ENCODE results near the gene WNT4.

The WNT4 gene

DNA sequence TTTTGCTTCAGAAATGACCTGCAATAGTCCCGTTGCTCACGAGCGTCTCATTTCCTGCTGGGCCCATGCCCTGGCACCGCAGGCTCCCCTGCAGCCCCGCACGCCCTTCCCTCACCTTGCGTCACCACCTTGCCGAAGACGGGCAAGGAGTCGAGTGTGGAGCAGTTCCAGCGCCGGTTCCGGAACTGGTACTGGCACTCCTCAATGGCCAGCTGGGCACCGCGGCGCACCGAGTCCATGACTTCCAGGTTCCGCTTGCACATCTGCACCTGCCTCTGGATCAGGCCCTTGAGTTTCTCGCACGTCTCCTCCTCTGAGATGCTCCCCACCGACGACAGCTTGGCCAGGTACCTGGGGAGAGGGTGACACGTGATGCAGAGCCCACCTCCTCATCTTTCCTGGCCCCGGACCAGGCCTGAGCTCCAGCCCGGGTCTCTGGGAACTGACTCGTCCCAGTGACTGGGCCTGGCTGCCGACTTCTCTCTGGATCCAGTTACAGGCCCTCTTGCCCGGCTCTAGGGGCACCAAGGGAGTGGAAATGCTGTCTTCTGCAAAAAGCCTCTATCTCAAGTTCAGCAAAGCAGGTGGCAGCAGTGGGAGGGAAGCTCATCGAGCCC lies 13.3 kb downstream of the WNT4 start:
- no peak for DNase-seq (ENCODE audit: low spot score)

DNA sequence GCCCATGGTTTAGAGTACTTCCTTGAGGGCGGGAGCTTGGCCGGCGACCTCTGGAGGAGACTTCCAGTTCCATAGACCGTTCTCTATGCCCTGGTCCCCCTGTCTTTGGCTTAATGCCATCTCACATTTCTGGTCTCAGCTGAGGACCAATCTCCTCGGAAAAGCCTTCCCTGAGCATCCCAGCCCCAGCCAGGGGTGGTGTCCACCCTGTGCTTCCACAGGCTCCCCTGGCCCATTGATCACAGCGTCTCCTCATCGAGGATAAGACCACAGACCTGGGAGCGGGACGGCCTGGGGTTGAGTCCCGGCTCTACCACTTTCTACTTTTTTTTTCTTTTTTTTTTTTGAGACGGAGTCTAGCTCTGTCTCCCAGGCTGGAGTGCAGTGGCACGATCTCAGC lies 14.5 kb downstream of the WNT4 start:
- DNase-seq (ENCODE audit: low spot score) = no peak

DNA sequence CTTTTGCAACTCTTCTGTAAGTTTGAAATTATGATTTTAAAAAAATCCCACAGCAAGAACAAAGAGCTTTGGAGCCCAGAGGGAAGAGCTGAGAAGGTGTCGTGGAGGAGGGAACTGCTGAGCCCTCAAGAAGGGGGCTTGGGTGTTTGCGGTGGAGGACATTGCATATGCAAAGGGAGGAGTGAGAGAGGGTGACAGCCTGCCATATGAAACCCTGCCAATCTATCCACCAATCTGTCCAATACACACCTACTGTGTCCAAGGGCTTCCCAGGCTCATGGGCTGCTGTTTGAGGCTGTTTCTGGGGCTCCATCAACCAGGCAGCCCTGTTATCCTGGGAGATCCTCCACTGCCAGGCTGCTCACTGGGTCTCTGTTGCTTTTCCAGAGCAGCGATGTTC lies 15.2 kb downstream of the WNT4 start:
- no peak for DNase-seq (ENCODE audit: low spot score)

DNA sequence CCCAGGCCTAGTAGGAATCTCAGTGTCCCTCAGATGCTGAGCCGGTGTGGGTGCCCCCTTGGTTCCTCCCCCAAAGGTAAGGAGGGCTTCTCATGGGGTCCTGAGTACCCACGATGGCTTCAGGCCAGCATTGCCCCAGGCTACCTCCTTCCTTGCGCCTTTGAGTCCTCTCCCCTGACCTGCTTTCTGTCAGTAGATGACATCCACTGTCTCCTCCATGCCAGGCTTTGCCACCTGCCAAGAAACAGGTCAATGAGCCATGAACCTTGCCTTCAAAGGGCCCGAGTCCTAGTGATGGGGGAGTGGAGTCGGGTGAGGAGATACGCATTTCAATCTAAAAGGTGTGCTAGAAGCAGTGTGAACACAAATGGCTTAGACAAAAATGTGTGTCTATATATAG lies 15.6 kb downstream of the WNT4 start:
- DNase-seq (ENCODE audit: low spot score) = no peak

DNA sequence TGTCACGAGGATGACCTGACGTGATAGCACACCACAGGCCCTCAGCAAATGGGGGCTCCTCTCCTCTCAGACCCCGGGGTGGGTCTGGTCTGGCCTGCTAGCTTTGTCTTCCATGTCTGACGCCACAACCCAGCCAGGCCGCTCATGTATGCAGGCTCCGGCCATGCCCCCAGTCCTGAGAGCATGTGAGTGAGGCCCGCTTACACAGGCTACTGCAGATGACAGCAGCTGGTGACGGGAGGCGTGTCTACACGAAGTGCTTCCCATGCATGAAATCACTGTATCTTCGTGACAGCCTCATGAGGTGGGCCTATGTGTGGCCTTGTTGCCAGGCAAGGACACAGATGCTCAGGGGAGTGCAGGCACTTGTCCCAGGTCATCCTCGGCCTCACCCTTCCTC lies 16.4 kb downstream of the WNT4 start:
- DNase-seq (ENCODE audit: low spot score) = no peak

DNA sequence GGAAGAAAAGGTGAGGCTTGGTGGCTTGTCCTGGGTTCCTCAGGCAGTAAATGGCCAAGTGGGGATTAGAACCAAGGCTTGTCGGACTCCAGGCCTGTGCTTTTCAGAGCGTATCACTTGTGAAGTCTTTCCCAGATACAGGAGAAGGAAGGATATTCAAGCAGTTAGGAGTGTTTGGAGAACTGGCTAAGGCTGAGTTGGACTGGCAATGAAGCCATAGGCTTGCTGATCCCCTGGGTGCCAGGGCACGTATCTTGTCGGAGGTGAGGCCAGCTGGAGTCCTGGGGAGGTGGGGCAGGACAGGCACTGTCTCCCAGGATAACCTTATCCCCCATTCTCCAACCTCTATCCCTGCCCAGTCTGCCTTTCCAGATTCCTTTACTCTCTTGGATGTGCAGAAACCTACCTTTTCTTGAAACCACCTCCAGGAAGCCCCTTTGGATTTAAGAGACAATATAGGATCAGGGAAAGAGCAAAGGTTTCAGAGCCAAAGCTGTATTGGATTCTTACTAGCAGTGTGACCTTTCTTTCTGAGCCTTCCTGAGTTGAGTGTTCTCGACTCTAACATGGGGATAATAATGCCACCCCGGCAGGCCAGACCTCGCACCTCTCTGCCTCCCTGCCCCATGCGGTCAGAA lies 18.2 kb downstream of the WNT4 start:
- DNase-seq (ENCODE audit: low spot score) = no peak

DNA sequence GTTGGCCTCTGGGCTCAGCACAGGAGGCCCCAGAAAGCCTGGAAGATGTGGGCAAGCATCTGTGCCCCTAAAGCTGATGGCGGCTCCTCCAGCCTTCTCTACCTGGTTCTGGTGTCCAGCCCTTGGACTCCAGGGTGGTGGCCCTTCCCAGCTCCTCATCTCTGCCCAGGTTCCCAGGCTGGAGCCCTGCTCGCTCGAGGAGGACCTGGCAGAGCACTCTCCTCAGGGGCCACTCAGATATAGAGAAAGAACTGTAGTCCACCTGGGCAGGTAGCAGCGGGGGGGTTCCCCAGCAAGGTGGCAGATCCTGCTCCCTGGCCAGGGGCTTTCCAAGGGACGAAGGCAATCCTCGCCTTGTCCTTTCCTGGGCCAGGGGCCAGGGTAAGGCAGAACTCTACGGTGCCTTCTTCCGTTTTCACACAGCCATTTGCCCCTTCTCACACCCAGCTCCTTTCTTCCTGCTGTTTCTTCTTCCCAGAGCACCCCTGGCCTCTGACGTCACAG lies 18.9 kb downstream of the WNT4 start:
- no peak for DNase-seq (ENCODE audit: low spot score)

DNA sequence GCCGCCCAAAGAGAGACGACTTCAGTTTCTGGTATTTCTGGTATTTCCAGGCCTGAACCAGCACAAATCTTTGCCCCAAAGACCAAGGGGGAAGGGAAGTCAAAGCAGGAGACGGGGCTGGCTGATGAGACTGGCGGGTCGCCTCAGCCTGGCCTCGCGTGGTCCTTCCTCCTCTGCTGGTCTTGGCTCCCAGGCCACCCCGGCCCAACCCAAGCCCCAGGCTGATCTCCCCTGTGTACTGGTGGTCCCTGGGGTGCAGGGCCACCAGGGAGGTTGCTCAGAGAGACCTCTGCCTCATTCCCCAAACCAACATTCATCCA lies 19.9 kb downstream of the WNT4 start:
- DNase-seq (ENCODE audit: low spot score) = no peak

DNA sequence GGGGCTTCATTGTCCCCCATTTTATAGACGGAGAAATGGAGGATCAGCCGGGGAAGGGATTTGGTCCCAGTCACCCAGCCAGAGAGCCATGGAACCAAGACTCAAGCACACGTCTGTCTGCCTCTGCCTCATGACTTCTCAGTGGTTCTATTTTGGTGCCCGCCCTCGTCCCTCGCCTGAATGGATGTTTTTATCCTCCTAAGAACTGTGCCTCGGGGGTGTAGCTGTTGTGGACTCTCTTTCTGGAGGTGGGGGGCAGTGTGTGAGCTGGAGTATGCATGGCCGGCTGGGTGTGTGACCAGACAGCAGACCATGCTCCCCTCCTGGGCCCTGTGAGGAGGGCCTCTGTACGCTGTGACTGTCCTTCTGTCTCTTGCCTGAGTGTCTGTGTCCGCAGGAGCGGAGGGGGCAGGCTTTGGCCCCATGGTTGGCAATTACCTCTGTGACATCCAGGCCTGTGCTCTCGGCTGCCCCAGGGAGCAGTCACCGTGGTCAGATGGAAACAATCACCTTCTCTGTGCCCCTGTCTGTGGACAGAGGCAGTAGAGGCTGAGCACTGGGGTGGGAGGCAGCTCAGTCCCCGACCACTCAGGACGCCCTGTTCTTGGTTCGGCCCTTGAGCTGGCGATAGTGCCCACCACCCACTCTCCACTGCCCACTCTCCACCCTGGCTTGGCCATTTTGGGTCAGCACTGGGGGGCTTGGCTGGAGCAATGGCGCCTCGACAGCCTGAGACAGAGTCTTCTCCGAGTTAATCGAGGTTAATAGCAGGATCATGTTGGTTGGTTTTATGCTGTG lies 20.4 kb downstream of the WNT4 start:
- no peak for DNase-seq (ENCODE audit: low spot score)

DNA sequence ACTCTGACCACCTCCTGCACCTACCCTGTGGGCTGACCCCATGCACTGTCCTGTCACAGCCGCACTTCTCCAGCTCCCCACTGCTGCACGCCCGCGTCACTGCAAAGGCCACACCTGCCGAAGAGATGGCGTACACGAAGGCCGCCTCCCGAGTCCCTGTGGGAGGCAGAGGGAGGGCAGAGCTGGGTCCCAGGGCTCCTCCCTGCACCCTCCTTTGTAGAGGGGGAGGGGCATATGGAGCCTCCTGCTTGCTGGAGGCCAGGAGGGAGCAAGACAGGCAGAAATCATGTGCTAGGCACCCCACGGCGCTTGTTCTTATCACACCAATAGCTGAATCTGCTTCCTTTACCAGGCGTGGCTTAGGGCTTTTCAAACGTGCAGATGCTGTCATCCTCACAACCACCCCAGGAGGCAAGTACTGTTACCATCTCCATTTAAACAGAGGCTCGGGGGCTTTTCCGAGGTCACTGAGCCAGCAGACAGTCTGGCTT lies 21.4 kb downstream of the WNT4 start:
- DNase-seq (ENCODE audit: low spot score) = no peak

DNA sequence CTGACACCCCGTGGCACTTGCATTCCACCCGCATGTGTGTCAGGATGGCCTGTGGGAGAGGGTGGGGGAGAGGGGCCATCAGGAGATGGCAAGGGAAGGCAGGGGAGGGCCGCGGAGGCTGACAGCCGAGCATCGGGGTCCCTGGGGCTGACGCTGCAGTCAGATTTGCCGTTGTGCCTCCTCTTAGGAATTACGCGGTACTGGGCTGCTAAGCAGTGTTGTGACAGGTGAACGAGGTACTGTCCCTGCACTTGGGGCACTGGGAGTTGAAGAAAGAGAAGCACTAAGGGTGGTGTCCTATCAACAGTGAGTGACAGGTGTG lies 22.5 kb downstream of the WNT4 start:
- DNase-seq (ENCODE audit: low spot score) = no peak

DNA sequence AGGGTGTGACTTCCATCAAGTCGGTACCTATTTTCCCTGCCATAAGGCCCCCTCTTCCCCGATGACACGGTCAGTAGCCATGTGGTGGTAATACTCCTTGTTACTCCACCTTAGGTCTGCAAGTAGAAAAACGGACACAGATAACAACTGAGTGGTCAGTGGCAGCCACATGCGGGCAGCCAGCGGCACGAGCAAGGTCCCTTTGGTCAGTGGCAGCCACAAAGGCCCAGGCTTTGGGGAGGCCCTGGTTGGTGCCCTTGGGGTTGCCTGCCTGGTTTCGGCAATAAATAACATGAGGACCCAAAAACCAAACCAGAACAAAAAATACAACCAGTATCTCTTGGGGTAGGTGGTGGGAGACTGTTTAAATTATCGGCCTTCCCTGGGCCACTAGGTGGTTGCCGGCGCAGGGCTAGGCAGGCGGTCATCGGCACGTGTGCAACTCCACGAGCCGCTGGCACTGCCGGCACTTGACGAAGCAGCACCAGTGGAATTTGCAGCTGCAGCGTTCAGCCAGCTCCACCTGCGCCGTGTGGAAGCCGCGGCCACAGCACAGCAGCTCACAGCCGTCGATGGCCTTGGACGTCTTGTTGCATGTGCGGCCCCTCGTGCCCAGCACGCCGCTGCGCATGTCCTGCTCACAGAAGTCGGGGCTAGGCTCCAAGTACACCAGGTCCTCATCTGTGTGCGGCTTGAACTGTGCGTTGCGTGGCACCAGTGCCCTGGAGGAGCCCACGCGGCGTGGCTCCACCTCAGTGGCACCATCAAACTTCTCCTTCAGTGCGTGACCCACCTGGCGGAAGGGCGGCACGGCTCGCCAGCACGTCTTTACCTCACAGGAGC lies 23.1 kb downstream of the WNT4 start:
- no peak for DNase-seq (ENCODE audit: low spot score)

DNA sequence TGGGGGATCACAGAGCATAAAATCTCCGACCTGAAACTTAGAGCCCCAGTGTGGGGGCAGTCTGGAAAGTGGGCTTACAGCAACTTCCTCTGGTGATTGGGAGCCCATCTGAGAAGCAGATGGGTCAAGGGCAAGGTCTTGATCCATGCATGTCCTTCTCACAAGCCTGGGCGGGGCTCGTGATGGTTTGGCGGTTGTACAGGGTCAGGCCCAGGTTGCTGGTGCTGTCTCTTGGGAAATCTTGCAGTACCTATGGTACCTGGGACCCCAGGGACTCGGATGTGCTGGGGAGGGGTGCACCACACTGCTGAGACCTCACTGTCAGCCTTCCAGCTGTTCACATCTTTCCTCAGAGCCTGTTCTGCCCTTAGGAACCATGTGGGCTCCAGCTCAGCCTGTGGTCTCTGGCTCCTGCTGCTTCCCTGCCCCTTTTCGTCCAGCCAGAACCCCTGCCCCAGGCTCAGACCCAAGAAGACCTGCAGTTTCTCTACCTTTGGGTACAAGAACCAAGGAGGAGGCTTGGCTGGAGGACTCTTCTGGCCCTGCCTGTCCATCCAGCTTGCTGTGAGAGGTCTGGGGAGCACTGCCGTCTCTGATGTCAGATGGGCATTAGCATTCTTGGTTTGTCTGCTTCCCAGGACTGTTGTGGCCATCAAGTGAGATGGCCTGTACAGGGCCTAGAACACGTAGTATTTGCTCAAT lies 24.5 kb downstream of the WNT4 start:
- no peak for DNase-seq (ENCODE audit: low spot score)

DNA sequence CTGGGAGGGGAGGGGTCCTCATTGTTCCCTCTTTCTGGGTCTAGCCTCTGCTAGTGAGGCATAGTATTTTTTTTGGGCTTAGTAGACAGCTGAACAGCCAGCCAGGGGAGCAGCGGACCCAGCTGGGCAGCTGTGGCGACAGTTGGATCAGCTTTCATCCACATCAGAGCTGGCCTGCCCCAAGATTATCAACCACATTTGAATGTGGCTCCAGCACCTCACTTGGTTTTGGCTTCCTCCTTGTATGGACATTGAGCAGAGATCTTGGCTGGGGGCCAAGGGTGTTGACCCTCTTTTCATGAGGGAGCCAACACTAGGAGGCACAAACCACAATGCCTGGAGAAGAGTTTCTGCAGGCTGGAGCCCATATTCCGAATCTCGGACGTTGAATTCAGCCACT lies 25.0 kb downstream of the WNT4 start:
- no peak for DNase-seq (ENCODE audit: low spot score)

DNA sequence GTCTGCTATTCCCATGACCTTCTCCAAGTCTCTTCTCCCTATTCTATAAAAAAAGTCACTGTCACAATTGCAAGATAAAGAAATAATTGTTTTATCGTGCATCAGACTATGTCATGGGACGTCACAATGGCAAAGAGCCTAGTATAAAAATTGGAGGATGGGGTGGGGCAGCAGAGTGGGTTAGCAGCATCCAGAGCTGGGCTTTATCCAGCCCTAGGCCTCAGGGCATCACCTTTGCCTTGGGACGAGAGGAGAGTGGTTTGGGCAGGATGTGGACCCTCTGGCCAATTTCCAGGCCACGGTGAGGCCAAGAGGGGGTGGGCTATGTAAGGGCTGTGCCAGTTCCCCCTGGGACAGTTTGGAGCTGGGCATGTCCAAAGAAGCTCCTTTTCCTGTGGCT lies 25.7 kb downstream of the WNT4 start:
- no peak for DNase-seq (ENCODE audit: low spot score)

DNA sequence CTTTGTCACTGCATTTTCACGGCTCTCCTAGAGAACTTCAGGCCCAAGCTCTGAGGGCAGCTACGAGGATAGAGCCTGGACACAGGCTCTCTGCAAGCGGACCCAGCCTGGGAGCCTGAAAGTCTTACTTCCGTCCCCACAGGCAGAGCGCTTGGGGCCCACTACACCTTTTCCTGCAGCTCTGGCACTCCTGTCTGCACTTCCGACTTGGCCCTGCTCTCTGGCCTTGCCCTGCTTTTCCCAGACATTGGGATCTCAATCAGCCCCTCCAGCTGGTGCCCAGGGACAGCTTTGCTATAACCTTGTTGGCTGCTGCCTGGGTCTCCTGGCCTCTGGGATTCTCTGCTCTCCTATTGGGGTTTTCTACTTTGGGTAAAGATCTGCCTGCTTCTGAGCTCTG lies 27.6 kb downstream of the WNT4 start:
- DNase-seq (ENCODE audit: low spot score) = no peak

DNA sequence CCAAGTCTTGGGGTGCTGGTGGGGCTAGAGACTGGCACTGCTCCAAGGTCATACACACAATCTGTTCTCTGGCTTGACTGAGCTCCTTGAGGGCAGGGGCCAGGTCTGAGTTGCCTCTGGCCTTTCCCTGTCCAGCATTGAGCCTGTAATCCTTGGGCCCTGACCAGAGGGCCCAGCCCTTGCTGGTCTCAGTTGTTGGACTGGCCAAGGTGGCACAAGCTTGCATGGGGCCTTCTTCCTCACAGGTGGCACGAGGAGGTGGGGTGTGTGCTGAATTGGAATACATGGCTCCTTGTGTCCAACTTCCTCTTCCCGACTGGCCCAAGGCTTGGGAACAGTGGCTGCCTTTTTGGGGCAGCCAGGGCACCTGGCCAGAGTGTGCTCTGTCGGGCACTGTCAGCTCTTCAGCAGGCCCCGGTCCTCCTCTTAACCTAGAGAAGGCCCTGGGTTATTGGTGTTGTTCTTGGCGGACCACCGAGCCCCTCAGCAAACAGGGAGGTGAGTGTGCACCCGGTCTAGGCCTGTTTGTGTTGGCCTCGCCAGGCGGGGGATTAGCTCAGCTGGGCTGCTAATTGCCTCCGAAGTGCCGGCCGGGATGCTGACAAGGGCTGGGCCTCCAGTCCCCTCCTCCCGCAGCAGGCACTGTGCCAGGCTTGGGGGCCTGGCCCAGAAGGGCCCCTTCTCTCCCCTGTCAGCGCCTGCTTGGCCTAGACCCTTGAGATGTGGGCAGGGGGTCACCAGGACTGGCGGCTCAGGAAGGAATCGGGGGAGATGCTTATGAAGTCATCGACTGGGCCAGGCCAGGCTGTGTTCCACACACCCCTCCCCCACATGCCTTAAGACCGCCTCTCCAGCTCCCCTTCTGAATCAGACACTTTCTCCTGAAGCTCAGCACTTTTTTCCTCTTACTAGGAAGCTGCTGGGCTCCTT lies 28.5 kb downstream of the WNT4 start:
- DNase-seq (ENCODE audit: low spot score) = no peak

DNA sequence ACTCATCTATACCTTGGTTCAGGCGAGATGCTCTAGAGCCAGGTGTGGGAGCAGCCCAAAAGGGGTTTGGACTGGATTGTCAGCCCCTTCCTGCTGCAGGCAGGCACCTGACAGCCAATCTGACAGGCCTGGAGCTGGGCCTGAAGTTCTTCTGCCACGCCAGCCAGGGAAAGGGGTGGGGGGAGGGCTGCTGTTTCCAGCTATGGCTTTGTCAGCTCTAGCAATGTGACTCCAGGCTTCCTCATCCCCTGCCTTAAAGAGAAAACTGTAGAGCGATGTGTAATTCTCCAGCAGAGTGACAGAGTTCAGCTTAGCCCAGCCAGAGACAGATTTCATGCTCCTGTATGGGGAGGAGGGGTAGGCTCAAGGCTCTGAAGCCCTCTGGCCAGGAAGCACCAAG lies 30.3 kb downstream of the WNT4 start:
- no peak for DNase-seq (ENCODE audit: low spot score)

DNA sequence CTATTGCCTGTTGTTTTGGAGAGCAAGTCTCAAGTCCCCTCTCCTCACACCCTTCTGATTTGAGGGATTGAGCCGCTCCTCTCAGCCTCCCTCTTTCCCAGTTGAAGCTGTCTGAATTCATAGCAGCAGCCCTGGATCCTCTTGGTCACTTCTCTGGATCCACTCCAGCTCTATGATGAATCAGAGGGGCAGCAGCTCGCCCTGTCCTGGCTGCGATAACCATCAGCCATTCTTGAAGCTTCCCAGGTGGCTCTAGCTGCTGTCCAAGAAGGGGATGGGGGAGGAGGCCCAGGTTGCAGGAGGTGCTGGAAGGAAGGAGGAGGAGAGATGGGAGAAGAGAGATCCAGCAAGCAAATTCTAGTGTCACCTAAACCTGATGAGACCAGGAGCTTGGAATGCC lies 31.3 kb downstream of the WNT4 start:
- DNase-seq (ENCODE audit: low spot score) = peak; percentile 75

DNA sequence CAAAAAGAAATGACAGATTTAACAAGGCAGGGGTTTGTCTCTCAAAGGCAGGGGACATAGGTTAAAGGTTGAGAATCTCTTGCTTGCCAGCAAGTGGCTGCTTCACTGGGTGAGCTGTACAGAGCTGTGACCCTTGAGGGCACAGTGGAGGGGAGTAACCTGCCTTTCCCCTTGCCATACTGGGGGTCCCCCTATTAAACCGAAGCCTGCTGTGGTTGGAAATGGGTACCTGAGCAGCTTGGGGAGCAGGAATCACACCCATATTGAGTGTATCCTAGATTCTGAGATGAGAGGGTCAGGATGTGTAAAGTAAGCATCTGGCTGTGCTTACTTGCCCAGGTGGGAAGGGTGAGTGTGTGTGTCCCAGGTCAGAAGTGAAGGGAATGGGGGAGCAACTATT lies 31.8 kb downstream of the WNT4 start:
- DNase-seq (ENCODE audit: low spot score) = no peak

DNA sequence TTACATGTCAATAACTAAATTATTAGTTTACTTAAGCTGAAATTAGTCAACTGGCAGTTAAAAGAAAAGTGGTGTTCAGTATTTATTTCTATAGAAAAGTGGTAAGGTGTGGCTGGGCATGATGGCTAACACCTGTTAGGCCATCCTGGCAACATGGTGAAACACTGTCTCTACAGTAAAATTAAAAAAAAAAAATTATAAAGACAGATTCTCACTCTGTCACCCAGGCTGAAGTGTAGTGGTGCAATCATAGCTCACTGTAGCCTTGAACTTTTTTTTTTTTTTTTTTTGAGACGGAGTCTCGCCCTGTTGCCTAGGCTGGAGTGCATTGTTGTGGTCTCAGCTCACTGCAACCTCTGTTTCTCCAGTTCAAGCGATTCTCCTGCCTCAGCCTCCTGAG lies 32.9 kb downstream of the WNT4 start:
- no peak for DNase-seq (ENCODE audit: low spot score)

Measured in hepatic stellate cell (primary cell).